Endothelial cell (in vitro differentiated cells): Measurements from ENCODE around the gene ULBP3. TPM values are rescaled to one million over a fixed set of nuclear protein-coding genes. Genes with fewer than 3 reads are reported as not detected.

Experiments
- DNase-seq: peaks from one replicate; pipeline ENCODE4 v3.0.0; 2021; ENCODE audit warnings: low spot score
- H3K27ac Mint-ChIP-seq: one replicate; pipeline ENCODE4 v1.8.0; 2021; ENCODE audit warnings: mixed read lengths, inconsistent platforms; ENCODE audit not compliant: unreplicated experiment
- H3K27me3 Mint-ChIP-seq: one replicate; pipeline ENCODE4 v1.8.0; 2021; ENCODE audit warnings: mild to moderate bottlenecking, moderate library complexity, mixed read lengths, inconsistent platforms; ENCODE audit not compliant: unreplicated experiment
- H3K36me3 Mint-ChIP-seq: one replicate; pipeline ENCODE4 v1.8.0; 2021; ENCODE audit warnings: mild to moderate bottlenecking, low read depth, mixed read lengths, inconsistent platforms; ENCODE audit not compliant: unreplicated experiment
- H3K4me1 Mint-ChIP-seq: one replicate; pipeline ENCODE4 v1.8.0; 2021; ENCODE audit warnings: mild to moderate bottlenecking, mixed read lengths, inconsistent platforms; ENCODE audit not compliant: unreplicated experiment
- H3K4me3 Mint-ChIP-seq: one replicate; pipeline ENCODE4 v1.8.0; 2021; ENCODE audit warnings: mild to moderate bottlenecking, mixed read lengths, inconsistent platforms; ENCODE audit not compliant: unreplicated experiment
- H3K9me3 Mint-ChIP-seq: one replicate; pipeline ENCODE4 v1.8.0; 2021; ENCODE audit warnings: mixed read lengths, inconsistent platforms; ENCODE audit not compliant: unreplicated experiment
- total RNA-seq: library from RNA; stranded (reverse); fragmentation: NEBNext Ultra II Directional; extraction: Animal tissue kit (Norgen Biotek cat#: 25700); gene quantifications from one replicate; pipeline ENCODE4 v1.2.1, GENCODE V29; 2021; ENCODE audit not compliant: unreplicated experiment
- TF ChIP-seq, protein P1 (sequence below): fragments of 200-600 bp; sonication (generic); IDR thresholded peaks from one replicate; pipeline ENCODE4 v1.5.0; 2021; ENCODE audit warnings: antibody characterized with exemption; ENCODE audit not compliant: unreplicated experiment

The ULBP3 gene
- total RNA-seq, 1 donor from 2014 or later, result 16.0 TPM

- TF ChIP-seq, protein P1, sequence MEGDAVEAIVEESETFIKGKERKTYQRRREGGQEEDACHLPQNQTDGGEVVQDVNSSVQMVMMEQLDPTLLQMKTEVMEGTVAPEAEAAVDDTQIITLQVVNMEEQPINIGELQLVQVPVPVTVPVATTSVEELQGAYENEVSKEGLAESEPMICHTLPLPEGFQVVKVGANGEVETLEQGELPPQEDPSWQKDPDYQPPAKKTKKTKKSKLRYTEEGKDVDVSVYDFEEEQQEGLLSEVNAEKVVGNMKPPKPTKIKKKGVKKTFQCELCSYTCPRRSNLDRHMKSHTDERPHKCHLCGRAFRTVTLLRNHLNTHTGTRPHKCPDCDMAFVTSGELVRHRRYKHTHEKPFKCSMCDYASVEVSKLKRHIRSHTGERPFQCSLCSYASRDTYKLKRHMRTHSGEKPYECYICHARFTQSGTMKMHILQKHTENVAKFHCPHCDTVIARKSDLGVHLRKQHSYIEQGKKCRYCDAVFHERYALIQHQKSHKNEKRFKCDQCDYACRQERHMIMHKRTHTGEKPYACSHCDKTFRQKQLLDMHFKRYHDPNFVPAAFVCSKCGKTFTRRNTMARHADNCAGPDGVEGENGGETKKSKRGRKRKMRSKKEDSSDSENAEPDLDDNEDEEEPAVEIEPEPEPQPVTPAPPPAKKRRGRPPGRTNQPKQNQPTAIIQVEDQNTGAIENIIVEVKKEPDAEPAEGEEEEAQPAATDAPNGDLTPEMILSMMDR, result no peak
- Mint-ChIP-seq H3K36me3 (no peaks in the 10 kb centered on the region), H3K27me3 (no peaks in the 10 kb centered on the region), H3K27ac (no peak overlapping the region), H3K4me1 (peaks cover 6% of the 10 kb centered on the region), H3K9me3 (no peaks in the 10 kb centered on the region), H3K4me3 (no peak overlapping the region)
- DNase-seq, result no peak
These were observed 29.2 kb upstream of the ULBP3 start for GRCh38 chr6:150098155-150098554.

GRCh38 chr6:150093397-150093796 is 24.5 kb upstream of the ULBP3 start:
- DNase-seq, result no peak
- peaks cover 6% of the 10 kb centered on the region for H3K4me1 Mint-ChIP-seq
- peaks cover 2% of the 10 kb centered on the region for H3K27me3 Mint-ChIP-seq
- H3K36me3 Mint-ChIP-seq, result no peaks in the 10 kb centered on the region
- TF ChIP-seq, protein P1, result no peak
- H3K4me3 Mint-ChIP-seq, result no peak overlapping the region
- no peak overlapping the region for H3K27ac Mint-ChIP-seq
- H3K9me3 Mint-ChIP-seq, result no peaks in the 10 kb centered on the region

DNA sequence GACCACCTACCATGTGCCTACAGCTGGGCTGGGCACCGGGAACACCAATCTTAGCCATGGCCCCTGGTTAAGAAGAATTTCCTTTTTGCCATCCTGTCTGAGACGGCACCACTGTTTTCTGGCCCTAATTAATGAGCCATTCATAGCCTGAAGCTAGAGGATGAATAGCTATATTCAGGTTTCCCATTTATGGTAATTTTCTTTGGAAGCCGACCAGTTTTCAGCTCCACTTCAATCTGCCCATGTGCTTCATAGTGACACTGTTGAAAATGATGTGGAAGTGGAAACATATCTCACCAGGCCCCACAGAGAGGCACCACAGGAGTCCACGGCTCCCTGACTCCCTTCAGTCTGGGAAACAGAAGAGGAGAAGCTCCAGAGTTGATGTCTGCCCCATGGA is 22.6 kb upstream of the ULBP3 start:
- no peaks in the 10 kb centered on the region for H3K36me3 Mint-ChIP-seq
- no peaks in the 10 kb centered on the region for H3K9me3 Mint-ChIP-seq
- peaks cover 10% of the 10 kb centered on the region for H3K4me1 Mint-ChIP-seq
- DNase-seq, result no peak
- TF ChIP-seq, protein P1, result no peak
- H3K27me3 Mint-ChIP-seq, result peaks cover 4% of the 10 kb centered on the region
- H3K27ac Mint-ChIP-seq, result no peak overlapping the region
- no peak overlapping the region for H3K4me3 Mint-ChIP-seq

DNA sequence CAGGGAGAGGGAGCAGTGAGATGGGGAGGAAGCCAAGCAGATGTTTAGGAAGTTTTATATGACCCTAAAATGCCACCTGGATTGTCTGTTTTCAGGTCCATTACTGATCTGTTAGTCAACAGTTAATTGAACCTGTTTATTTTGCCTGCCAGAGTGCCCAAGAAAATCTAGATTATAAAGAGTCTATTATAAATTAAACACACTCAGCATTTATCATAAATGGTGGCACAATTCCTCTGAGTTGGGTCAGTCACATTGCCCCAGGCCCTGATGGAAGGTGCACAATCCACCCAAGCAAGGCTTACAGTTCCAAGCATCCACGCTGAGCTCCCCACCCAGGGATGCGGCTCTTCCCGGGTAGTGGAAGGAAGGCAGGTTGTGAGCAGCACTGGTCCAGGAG is 21.4 kb upstream of the ULBP3 start:
- Mint-ChIP-seq H3K4me3 (no peak overlapping the region), H3K27me3 (peaks cover 4% of the 10 kb centered on the region), H3K27ac (no peak overlapping the region), H3K9me3 (no peaks in the 10 kb centered on the region), H3K36me3 (no peaks in the 10 kb centered on the region), H3K4me1 (peaks cover 10% of the 10 kb centered on the region)
- TF ChIP-seq, protein P1, result no peak
- DNase-seq, result no peak

- no peaks in the 10 kb centered on the region for H3K36me3 Mint-ChIP-seq
- DNase-seq, result no peak
- H3K4me3 Mint-ChIP-seq, result no peak overlapping the region
- TF ChIP-seq, protein P1, result no peak
- H3K27ac Mint-ChIP-seq, result no peak overlapping the region
- H3K9me3 Mint-ChIP-seq, result no peaks in the 10 kb centered on the region
- peaks cover 7% of the 10 kb centered on the region for H3K27me3 Mint-ChIP-seq
- H3K4me1 Mint-ChIP-seq, result peaks cover 4% of the 10 kb centered on the region
These were observed 19.7 kb upstream of the ULBP3 start for GRCh38 chr6:150088481-150089154.
